Testis (tissue), 3 donors: ENCODE measurements around the gene FAM117B. TPM values are rescaled to one million over a fixed set of nuclear protein-coding genes. Genes with fewer than 3 reads are reported as not detected.

ENCODE experiments used
- DNase-seq: peaks from one replicate; pipeline ENCODE4 v3.0.0-alpha.2; 2019
- H3K27ac ChIP-seq, 2 donors: fragments of 200-600 bp; sonication (generic); one replicate each; pipeline ENCODE4 v1.5.1; 2019
- H3K27me3 ChIP-seq: fragments of 200-600 bp; sonication (generic); one replicate; pipeline ENCODE4 v1.5.1; 2019
- H3K36me3 ChIP-seq: fragments of 200-600 bp; sonication (generic); one replicate; pipeline ENCODE4 v1.5.1; 2017; ENCODE audit warnings: low read depth; ENCODE audit errors: missing control alignments
- H3K4me1 ChIP-seq: fragments of 200-600 bp; sonication (generic); one replicate; pipeline ENCODE4 v1.5.1; 2019
- H3K4me3 ChIP-seq, 2 donors: fragments of 200-600 bp; sonication (generic); one replicate each; pipeline ENCODE4 v1.5.1; 2017 to 2019
- H3K9me3 ChIP-seq: fragments of 200-600 bp; sonication (generic); one replicate; pipeline ENCODE4 v1.5.1; 2017
- POLR2A ChIP-seq: fragments of 450-650 bp; IDR thresholded peaks from one replicate; pipeline ENCODE4 v1.6.1; 2017; ENCODE audit warnings: antibody characterized with exemption, mild to moderate bottlenecking, moderate library complexity
- WGBS, 2 donors: methylation state at CpG; one replicate each; pipeline ENCODE4 v1.1.5; 2018; 5-methylcytosine and 5-hydroxymethylcytosine counted together
- intact Hi-C: fragments of 100-400 bp; cut with DNase I; formaldehyde crosslinking; loops from one replicate; pipeline ENCODE4 v1.15.1; 2023; ENCODE audit warnings: low total_unique reads
- polyA plus RNA-seq: library from polyadenylated mRNA; stranded (reverse); fragments of 350-450 nt; fragmentation: Illumina TruSeq; extraction: RNeasy Lipid Tissue Mini Kit (QIAGEN cat#74804); gene quantifications from one replicate; pipeline ENCODE4 v1.2.3, GENCODE V29; 2014; ENCODE audit warnings: low read depth, low replicate concordance; ENCODE audit not compliant: insufficient read depth
- total RNA-seq, 2 donors: library from RNA; depleted of rRNA; stranded (reverse); fragments of >200 nt; gene quantifications; one replicate each; pipeline ENCODE4 v1.2.3, GENCODE V29; 2016
- TF ChIP-seq, protein P1 (sequence below), 3 experiments: fragments of 450-650 bp in 2 of 3; fragments of 200-600 bp in 1 of 3; sonication (generic) in 1 of 3; IDR thresholded peaks; one replicate each; pipeline ENCODE4 v1.5.1; 2016 to 2019; ENCODE audit warnings: antibody characterized with exemption in 3 of 3, mild to moderate bottlenecking in 2 of 3, moderate library complexity in 1 of 3

The FAM117B gene
- total and polyA plus RNA-seq, 3 donors from 2014 or later, result 9.8 to 34.7 (median 28.0) TPM

- intact Hi-C loops, result no loop called here
- WGBS, 2 donors, result 86 to 97% methylated on average over 9 of the region's 9 CpGs
- no peaks in the 10 kb centered on the region for H3K9me3 ChIP-seq
- H3K4me3 ChIP-seq, result no peak overlapping the region
- DNase-seq, result no peak
- no peaks in the 10 kb centered on the region for H3K27me3 ChIP-seq
- no peaks in the 10 kb centered on the region for H3K36me3 ChIP-seq
- TF ChIP-seq POLR2A, result no peak
- no peaks in the 10 kb centered on the region for H3K4me1 ChIP-seq
- H3K27ac ChIP-seq, result no peak overlapping the region
Measured at GRCh38 chr2:202681688-202682205, 47.0 kb downstream of the FAM117B start.

GRCh38 chr2:202682274-202682673 lies 47.5 kb downstream of the FAM117B start:
- Histone ChIP-seq H3K27me3 (no peaks in the 10 kb centered on the region), H3K27ac (no peak overlapping the region), H3K9me3 (no peaks in the 10 kb centered on the region), H3K36me3 (no peaks in the 10 kb centered on the region), H3K4me1 (no peaks in the 10 kb centered on the region), H3K4me3 (no peak overlapping the region)
- intact Hi-C loops, result no loop called here
- 87 to 90% methylated on average over 10 to 12 of the region's 12 CpGs for WGBS, 2 donors
- TF ChIP-seq, protein P1, sequence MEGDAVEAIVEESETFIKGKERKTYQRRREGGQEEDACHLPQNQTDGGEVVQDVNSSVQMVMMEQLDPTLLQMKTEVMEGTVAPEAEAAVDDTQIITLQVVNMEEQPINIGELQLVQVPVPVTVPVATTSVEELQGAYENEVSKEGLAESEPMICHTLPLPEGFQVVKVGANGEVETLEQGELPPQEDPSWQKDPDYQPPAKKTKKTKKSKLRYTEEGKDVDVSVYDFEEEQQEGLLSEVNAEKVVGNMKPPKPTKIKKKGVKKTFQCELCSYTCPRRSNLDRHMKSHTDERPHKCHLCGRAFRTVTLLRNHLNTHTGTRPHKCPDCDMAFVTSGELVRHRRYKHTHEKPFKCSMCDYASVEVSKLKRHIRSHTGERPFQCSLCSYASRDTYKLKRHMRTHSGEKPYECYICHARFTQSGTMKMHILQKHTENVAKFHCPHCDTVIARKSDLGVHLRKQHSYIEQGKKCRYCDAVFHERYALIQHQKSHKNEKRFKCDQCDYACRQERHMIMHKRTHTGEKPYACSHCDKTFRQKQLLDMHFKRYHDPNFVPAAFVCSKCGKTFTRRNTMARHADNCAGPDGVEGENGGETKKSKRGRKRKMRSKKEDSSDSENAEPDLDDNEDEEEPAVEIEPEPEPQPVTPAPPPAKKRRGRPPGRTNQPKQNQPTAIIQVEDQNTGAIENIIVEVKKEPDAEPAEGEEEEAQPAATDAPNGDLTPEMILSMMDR (IDR thresholded peaks at IDR 0.05), result no peak
- no peak for TF ChIP-seq POLR2A
- DNase-seq, result no peak

- intact Hi-C loops, result no loop called here
- H3K9me3 ChIP-seq, result no peaks in the 10 kb centered on the region
- H3K27ac ChIP-seq, result no peak overlapping the region
- DNase-seq, result no peak
- 97% methylated on average over 3 of the region's 3 CpGs for WGBS, 2 donors
- no peaks in the 10 kb centered on the region for H3K27me3 ChIP-seq
- TF ChIP-seq POLR2A, result no peak
- TF ChIP-seq, protein P1 (IDR thresholded peaks at IDR 0.05), result no peak
- H3K36me3 ChIP-seq, result no peaks in the 10 kb centered on the region
- H3K4me1 ChIP-seq, result no peaks in the 10 kb centered on the region
- H3K4me3 ChIP-seq, result no peak overlapping the region
Measured at GRCh38 chr2:202687276-202687675, 52.5 kb downstream of the FAM117B start.

GRCh38 chr2:202689459-202689858 lies 54.7 kb downstream of the FAM117B start:
- DNase-seq, result no peak
- Histone ChIP-seq H3K9me3 (no peaks in the 10 kb centered on the region), H3K4me3 (no peak overlapping the region), H3K36me3 (no peaks in the 10 kb centered on the region), H3K27ac (no peak overlapping the region), H3K4me1 (no peaks in the 10 kb centered on the region), H3K27me3 (no peaks in the 10 kb centered on the region)
- intact Hi-C loops, result no loop called here
- TF ChIP-seq, protein P1 (IDR thresholded peaks at IDR 0.05), result no peak
- TF ChIP-seq POLR2A, result no peak
- 87 to 94% methylated on average over 2 of the region's 2 CpGs for WGBS, 2 donors

- no peaks in the 10 kb centered on the region for H3K9me3 ChIP-seq
- H3K4me1 ChIP-seq, result no peaks in the 10 kb centered on the region
- H3K36me3 ChIP-seq, result no peaks in the 10 kb centered on the region
- no peak for DNase-seq
- WGBS, 2 donors, result 98% methylated on average over 2 of the region's 2 CpGs
- no peak overlapping the region for H3K4me3 ChIP-seq
- no peaks in the 10 kb centered on the region for H3K27me3 ChIP-seq
- no peak for TF ChIP-seq POLR2A
- TF ChIP-seq, protein P1 (IDR thresholded peaks at IDR 0.05), result no peak
- no peak overlapping the region for H3K27ac ChIP-seq
- intact Hi-C loops, result no loop called here
Measured at GRCh38 chr2:202689898-202690297, 55.1 kb downstream of the FAM117B start.
